Loucy (cell line): ENCODE measurements around the gene SLC17A9.
"Not testable (repeated sequence)": the region's sequence is repeated elsewhere in the genome, so short reads cannot be mapped to it uniquely, and the experiment has no call there.

ENCODE experiments used
- H2AFZ ChIP-seq: fragments of 200-600 bp; sonication (generic); 2 replicates; pipeline ENCODE4 v1.6.0; 2016; ENCODE audit warnings: antibody characterized with exemption, mild to moderate bottlenecking, low read length, moderate library complexity
- H3F3A ChIP-seq: fragments of 200-600 bp; 2 replicates; pipeline ENCODE4 v1.6.0; 2016; ENCODE audit warnings: antibody characterized with exemption, low read depth, mild to moderate bottlenecking
- H3K27me3 ChIP-seq: fragments of 200-600 bp; sonication (generic); 2 replicates; pipeline ENCODE4 v1.6.1; 2014; ENCODE audit warnings: low read length, mild to moderate bottlenecking; ENCODE audit not compliant: insufficient read depth, poor library complexity, severe bottlenecking
- H3K36me3 ChIP-seq: fragments of 200-600 bp; sonication (generic); 2 replicates; pipeline ENCODE4 v1.6.1; 2016; ENCODE audit warnings: low read length; ENCODE audit not compliant: insufficient read depth
- H3K4me1 ChIP-seq: fragments of 200-600 bp; sonication (generic); 2 replicates; pipeline ENCODE4 v1.5.1; 2014; ENCODE audit warnings: low read length, mild to moderate bottlenecking; ENCODE audit not compliant: insufficient read depth, poor library complexity, severe bottlenecking
- H3K4me2 ChIP-seq: fragments of 200-600 bp; sonication (generic); 2 replicates; pipeline ENCODE4 v1.6.0; 2014; ENCODE audit warnings: antibody characterized with exemption, low read length, low read depth, mild to moderate bottlenecking; ENCODE audit not compliant: poor library complexity, severe bottlenecking
- H3K4me3 ChIP-seq: fragments of 200-600 bp; sonication (generic); 2 replicates; pipeline ENCODE4 v1.5.1; 2014; ENCODE audit warnings: low read length, mild to moderate bottlenecking, mixed read lengths; ENCODE audit not compliant: poor library complexity, severe bottlenecking
- H3K79me2 ChIP-seq: fragments of 200-600 bp; sonication (generic); 2 replicates; pipeline ENCODE4 v1.6.1; 2014; ENCODE audit warnings: low read length; ENCODE audit not compliant: insufficient read depth
- H3K9ac ChIP-seq: fragments of 200-600 bp; sonication (generic); 2 replicates; pipeline ENCODE4 v1.6.0; 2014; ENCODE audit warnings: mild to moderate bottlenecking, low read depth, low read length, moderate library complexity; ENCODE audit not compliant: poor library complexity, severe bottlenecking
- H3K9me2 ChIP-seq: fragments of 200-600 bp; sonication (generic); replicated peaks from 2 replicates; pipeline ENCODE4 v1.6.1; 2016; ENCODE audit warnings: low read depth, low read length, mixed read lengths
- H3K9me3 ChIP-seq: fragments of 200-600 bp; sonication (generic); 2 replicates; pipeline ENCODE4 v1.6.1; 2014; ENCODE audit warnings: mild to moderate bottlenecking, antibody characterized with exemption, low read length, low read depth; ENCODE audit not compliant: insufficient read depth
- H4K20me1 ChIP-seq: fragments of 200-600 bp; sonication (generic); 2 replicates; pipeline ENCODE4 v1.6.0; 2014; ENCODE audit warnings: antibody characterized with exemption, low read length, mild to moderate bottlenecking; ENCODE audit not compliant: insufficient read depth, poor library complexity, severe bottlenecking
- CTCF ChIP-seq: fragments of 200-600 bp; sonication (generic); conservative IDR thresholded peaks from 2 replicates; pipeline ENCODE4 v1.5.1; 2014; ENCODE audit warnings: mild to moderate bottlenecking, antibody characterized with exemption, low read length
- EZH2phosphoT487 ChIP-seq: fragments of 200-600 bp; IDR thresholded peaks from 2 replicates; pipeline ENCODE4 v1.6.1; 2018; ENCODE audit warnings: antibody characterized with exemption, mild to moderate bottlenecking, moderate library complexity, borderline replicate concordance

The SLC17A9 gene

GRCh38 chr20:62958388-62959100, 6.0 kb downstream of the SLC17A9 start:
- Histone ChIP-seq H3K79me2 (peaks cover 55% of the 10 kb centered on the region), H3K4me2 (peak overlapping the region; percentile 75), H2AFZ (no peak overlapping the region), H3F3A (peaks cover 7% of the 10 kb centered on the region), H3K9me3 (no peaks in the 10 kb centered on the region), H3K9ac (peak overlapping the region; percentile 74), H3K4me1 (peaks cover 61% of the 10 kb centered on the region), H3K9me2 (no peaks in the 10 kb centered on the region), H4K20me1 (no peaks in the 10 kb centered on the region), H3K36me3 (peaks cover 5% of the 10 kb centered on the region; the same call in 1 of the 2 replicates), H3K27me3 (no peaks in the 10 kb centered on the region), H3K4me3 (peak overlapping the region; percentile 67)
- TF ChIP-seq CTCF (no peak), EZH2phosphoT487 (no peak)

GRCh38 chr20:62959101-62959971, 6.8 kb downstream of the SLC17A9 start:
- no peaks in the 10 kb centered on the region for H3K9me2 ChIP-seq
- peak overlapping the region; percentile 75 for H3K4me2 ChIP-seq
- peaks cover 5% of the 10 kb centered on the region for H3F3A ChIP-seq
- peak overlapping the region; percentile 74 for H3K9ac ChIP-seq
- peak overlapping the region; percentile 67 for H3K4me3 ChIP-seq
- H3K4me1 ChIP-seq = peaks cover 57% of the 10 kb centered on the region
- no peaks in the 10 kb centered on the region for H4K20me1 ChIP-seq
- H3K9me3 ChIP-seq = no peaks in the 10 kb centered on the region
- H2AFZ ChIP-seq = no peak overlapping the region
- peaks cover 13% of the 10 kb centered on the region; the same call in 1 of the 2 replicates for H3K36me3 ChIP-seq
- no peak for TF ChIP-seq EZH2phosphoT487
- no peak; the same call in 1 of the 2 replicates for TF ChIP-seq CTCF
- no peaks in the 10 kb centered on the region for H3K27me3 ChIP-seq
- peaks cover 58% of the 10 kb centered on the region for H3K79me2 ChIP-seq

GRCh38 chr20:62959998-62960436, 7.5 kb downstream of the SLC17A9 start:
- no peaks in the 10 kb centered on the region for H3K9me2 ChIP-seq
- H4K20me1 ChIP-seq = peaks cover under 1% of the 10 kb centered on the region
- H3K4me3 ChIP-seq = peak overlapping the region; percentile 67
- peaks cover 58% of the 10 kb centered on the region for H3K79me2 ChIP-seq
- H3F3A ChIP-seq = no peaks in the 10 kb centered on the region
- H2AFZ ChIP-seq = no peak overlapping the region
- peak overlapping the region; percentile 54 for H3K9ac ChIP-seq
- H3K36me3 ChIP-seq = peaks cover 17% of the 10 kb centered on the region; the same call in 1 of the 2 replicates
- H3K27me3 ChIP-seq = no peaks in the 10 kb centered on the region
- H3K9me3 ChIP-seq = no peaks in the 10 kb centered on the region
- peaks cover 50% of the 10 kb centered on the region for H3K4me1 ChIP-seq
- TF ChIP-seq CTCF = no peak
- H3K4me2 ChIP-seq = peak overlapping the region; percentile 75

- H3K9me2 ChIP-seq, H4K20me1 ChIP-seq, H3K9me3 ChIP-seq, H3F3A ChIP-seq, H3K27me3 ChIP-seq, H2AFZ ChIP-seq: not testable (repeated sequence)
- H3K9ac ChIP-seq = peak overlapping the region; percentile 54
- H3K79me2 ChIP-seq = peaks cover 52% of the 10 kb centered on the region
- peaks cover 19% of the 10 kb centered on the region; the same call in 1 of the 2 replicates for H3K36me3 ChIP-seq
- peak overlapping the region; percentile 67 for H3K4me3 ChIP-seq
- H3K4me1 ChIP-seq = peaks cover 44% of the 10 kb centered on the region
- peak overlapping the region; percentile 75 for H3K4me2 ChIP-seq
These were observed 8.2 kb downstream of the SLC17A9 start for GRCh38 chr20:62960446-62961309.
